H7 (cell line): ENCODE results near the gene RGS8. TPM values are rescaled to one million over a fixed set of nuclear protein-coding genes. Genes with fewer than 3 reads are reported as not detected.

Experiments used
- DNase-seq: peaks from one replicate; pipeline ENCODE4 v3.0.0; 2012
- H3K27me3 ChIP-seq: 2 replicates; pipeline ENCODE4 v1.6.0; 2011; ENCODE audit warnings: mild to moderate bottlenecking, low read length; ENCODE audit not compliant: control insufficient read depth, insufficient read depth
- H3K36me3 ChIP-seq: replicated peaks from 2 replicates; pipeline ENCODE4 v1.5.1; 2011; ENCODE audit warnings: low read length; ENCODE audit not compliant: control insufficient read depth, insufficient read depth
- H3K4me3 ChIP-seq: 2 replicates; pipeline ENCODE4 v1.5.1; 2011; ENCODE audit warnings: low read depth, mild to moderate bottlenecking, control low read depth, low read length, moderate library complexity; ENCODE audit not compliant: insufficient read depth
- total RNA-seq: library from RNA; depleted of rRNA; stranded (reverse); fragments of >200 nt; shearing (Covaris generic); gene quantifications from 2 replicates; pipeline ENCODE4 v1.2.3, GENCODE V29; 2014

The RGS8 gene
- total RNA-seq, 1 experiment from 2014 or later = 14.2 TPM

DNA sequence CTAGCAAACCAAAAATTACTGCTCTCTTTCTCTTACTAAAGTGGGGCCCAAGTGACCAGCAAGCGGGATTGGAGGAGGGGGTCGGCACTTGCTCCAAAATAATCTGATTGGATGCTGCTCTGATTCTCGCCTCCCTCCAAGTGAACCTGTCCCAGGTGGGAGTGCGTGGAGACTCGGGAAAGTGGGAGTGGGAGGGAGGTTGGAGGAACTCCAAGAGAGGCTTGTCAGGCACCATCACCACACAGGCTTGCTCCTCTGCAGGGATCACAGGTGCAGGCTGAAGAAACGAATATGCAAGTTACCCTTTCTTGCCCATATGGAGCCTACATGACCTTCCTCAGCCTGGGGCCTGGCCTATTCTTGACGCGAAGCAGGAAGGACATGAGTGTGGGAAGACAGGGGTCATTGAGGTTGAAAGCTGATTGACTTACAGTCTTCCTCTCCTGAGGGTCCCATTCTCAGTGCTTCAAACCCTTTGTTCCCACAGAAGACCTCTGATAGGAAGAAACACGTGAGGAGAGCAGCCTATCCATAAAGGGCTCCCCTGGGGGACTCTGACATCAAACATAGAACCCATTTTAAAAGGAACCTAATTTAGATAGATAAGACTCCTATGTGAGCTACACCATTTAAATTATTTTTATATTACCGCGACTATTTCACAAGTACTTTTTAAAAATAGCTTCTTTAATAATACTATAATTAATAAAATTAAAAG is 14.2 kb downstream of the RGS8 start:
- no peak for DNase-seq
- H3K4me3 ChIP-seq = no peak overlapping the region; the same call in 1 of the 2 replicates
- peaks cover 3% of the 10 kb centered on the region; the same call in 1 of the 2 replicates for H3K27me3 ChIP-seq
- no peaks in the 10 kb centered on the region for H3K36me3 ChIP-seq

DNA sequence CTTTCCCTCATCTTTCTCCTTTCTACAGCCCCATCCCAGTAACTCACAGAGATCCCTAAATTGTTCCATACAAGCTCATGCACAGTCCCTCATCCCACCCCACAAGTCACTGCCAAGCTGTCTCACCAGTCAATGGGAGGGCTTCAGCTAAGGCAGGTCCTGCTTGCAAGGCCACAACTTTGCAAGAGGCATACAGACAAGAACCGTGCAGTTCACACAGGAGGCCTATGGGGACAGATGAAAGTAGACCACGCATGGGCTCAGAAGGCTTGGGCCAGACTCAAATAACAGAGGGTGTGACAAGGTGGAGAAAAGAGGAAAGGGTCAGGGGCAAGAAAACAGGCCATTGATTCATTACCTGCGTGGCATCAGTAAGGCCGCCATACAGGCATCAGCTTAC is 15.1 kb downstream of the RGS8 start:
- DNase-seq = no peak
- Histone ChIP-seq H3K4me3 (no peak overlapping the region), H3K36me3 (no peaks in the 10 kb centered on the region), H3K27me3 (peaks cover 3% of the 10 kb centered on the region; the same call in 1 of the 2 replicates)

DNA sequence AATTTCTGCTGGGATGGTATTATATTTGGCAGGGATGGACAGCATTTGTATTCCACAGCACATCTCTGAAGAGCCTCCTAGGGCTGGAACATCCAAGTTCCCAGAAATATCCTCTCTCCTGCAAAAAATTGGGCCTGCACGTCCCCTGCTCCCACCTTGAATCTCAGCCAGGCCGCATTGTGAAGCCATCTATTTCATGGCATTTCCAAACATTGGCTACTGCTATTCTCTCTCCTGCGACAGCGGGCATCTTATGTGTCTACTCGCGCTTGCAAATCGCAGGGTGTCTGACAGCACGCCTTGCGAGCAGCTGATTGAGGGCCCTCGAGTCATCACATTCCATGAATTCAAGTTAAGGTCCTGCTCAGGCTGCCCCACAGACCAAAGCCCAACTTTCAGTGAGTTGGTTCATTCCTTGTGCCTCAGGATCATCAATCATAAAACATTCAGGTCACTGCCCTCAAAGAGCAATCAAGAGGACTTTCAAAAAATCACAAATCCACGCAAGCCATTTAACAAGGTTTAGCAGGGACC is 15.8 kb downstream of the RGS8 start:
- Histone ChIP-seq H3K4me3 (no peak overlapping the region), H3K27me3 (peaks cover 3% of the 10 kb centered on the region; the same call in 1 of the 2 replicates), H3K36me3 (no peaks in the 10 kb centered on the region)
- no peak for DNase-seq

DNA sequence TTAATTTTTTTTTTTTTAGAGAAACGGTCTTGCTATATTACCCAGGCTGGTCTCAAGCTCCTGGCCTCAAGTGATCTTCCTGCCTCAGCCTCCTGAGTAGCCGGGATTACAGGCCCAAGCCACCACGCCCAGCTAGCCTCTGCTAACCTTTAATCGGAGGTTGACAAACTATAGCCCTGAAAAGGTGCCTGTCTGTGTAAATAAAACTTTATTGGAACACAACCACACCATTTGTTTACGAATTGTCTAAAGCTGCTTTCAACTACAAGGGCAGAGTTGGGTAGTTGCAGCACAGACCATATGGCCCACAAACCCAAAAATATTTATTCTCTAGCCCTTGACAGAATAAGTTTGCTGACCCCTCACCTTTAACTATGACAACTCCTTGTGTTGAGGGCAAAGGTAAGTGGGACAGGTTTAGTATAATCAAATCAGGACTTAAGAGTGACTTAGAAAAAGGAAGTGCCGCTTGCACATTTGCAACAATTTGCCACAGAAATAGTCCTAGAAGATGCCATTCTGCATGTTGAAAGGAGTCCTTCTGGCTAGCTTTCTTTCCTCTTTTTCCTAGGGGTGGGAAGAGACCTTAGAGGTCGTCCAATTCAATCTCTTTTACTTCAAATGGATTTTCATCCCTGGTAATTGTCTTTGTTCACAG is 16.4 kb downstream of the RGS8 start:
- no peak for DNase-seq
- H3K4me3 ChIP-seq = no peak overlapping the region
- peaks cover 3% of the 10 kb centered on the region; the same call in 1 of the 2 replicates for H3K27me3 ChIP-seq
- H3K36me3 ChIP-seq = no peaks in the 10 kb centered on the region

DNA sequence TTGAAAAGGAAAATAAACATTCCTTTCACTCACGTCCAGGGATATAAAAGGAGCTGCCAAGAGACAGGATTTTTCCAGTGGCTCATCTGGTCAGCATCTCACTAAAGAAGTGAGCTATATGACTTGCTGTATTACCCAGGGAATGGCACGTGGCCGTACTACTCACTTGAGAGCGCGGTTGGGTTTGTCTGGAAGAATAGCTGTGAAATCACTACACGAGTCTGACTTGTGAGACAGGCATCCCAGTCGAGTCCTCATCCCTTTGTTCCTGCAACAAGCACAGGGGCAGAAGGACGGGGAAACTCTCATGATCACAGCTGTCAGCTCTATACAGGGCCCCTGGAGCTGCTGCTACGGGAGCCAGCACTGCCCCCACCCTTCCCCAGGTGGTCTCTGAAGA is 17.7 kb downstream of the RGS8 start:
- no peak for DNase-seq
- Histone ChIP-seq H3K27me3 (peaks cover 3% of the 10 kb centered on the region; the same call in 1 of the 2 replicates), H3K36me3 (no peaks in the 10 kb centered on the region), H3K4me3 (no peak overlapping the region)

DNA sequence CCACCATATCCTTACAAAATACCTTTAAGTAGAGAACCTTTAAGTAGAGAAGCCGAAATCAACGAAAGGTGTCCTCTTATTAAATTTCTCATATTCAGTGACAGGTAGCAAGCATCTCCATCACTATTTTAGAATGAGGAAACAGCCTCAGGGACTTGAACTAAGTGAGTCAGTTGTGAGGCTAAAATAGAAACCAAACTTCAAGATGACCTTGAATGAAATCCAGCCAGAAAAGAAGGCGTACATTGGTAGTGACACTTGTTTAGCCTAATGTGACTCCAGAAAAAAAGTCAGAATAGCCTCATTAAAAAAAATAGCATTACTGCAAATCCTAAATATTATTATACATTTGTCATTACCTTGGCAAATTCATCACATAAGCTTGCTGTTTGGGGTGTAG is 20.1 kb downstream of the RGS8 start:
- no peak for DNase-seq
- Histone ChIP-seq H3K36me3 (no peaks in the 10 kb centered on the region), H3K4me3 (no peak overlapping the region), H3K27me3 (peaks cover 3% of the 10 kb centered on the region; the same call in 1 of the 2 replicates)

DNA sequence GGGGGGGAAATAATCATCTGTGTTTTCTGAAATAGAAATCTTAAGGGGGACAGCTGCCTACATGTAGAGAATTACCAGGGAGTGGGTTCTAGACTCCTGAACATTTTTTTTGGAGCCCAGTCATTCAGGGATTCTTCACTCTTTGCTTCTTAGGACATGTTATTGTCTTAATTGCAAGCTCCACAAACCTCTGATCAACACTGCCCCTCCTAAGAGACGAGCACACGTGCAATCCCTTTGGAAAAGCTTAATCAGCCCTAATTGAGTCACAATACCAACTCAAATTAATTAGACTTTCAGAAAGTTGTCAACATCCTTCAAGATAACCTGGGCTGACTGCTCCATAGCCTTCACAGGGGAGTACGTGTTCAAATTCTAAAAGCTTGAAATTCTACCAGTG is 21.4 kb downstream of the RGS8 start:
- peaks cover 3% of the 10 kb centered on the region; the same call in 1 of the 2 replicates for H3K27me3 ChIP-seq
- H3K4me3 ChIP-seq = no peak overlapping the region
- no peaks in the 10 kb centered on the region for H3K36me3 ChIP-seq
- DNase-seq = no peak

DNA sequence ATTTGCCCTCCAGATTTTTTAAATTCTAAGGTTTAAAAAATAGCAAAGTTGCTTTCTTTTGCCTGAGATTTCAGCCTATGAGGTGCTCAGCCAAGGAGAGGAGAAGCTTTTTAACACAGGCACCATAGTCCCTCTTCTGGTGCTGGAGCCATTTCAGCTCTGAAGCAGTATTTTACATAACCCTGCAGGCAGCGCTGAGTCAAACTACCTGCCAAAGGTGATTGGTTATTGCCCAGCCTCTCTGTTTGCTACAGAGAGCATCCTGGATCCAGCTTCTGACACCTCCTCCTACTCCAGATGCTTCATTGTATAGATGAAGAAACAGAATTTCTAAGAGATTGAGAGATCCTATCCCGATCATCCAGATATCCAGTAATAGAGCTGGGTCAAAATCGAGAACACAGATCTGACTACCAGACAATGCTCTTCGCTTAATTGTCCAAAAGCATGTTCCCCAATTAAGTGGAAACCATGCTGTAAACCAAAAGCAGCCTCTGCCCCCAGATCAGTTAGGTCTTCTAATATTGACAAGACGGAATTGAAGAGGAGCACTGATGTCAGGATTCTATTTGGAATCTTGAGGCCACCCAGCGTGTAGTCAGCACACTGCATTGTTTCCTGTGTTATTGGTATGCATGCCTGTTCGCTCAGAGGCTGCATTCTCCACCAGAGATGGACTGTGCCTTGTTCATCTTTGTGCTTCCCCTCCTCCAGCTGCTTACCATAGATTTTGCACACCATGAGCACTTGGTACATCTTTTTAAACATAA is 22.1 kb downstream of the RGS8 start:
- Histone ChIP-seq H3K36me3 (no peaks in the 10 kb centered on the region), H3K27me3 (peaks cover 3% of the 10 kb centered on the region; the same call in 1 of the 2 replicates), H3K4me3 (no peak overlapping the region)
- peak; percentile 47 for DNase-seq

DNA sequence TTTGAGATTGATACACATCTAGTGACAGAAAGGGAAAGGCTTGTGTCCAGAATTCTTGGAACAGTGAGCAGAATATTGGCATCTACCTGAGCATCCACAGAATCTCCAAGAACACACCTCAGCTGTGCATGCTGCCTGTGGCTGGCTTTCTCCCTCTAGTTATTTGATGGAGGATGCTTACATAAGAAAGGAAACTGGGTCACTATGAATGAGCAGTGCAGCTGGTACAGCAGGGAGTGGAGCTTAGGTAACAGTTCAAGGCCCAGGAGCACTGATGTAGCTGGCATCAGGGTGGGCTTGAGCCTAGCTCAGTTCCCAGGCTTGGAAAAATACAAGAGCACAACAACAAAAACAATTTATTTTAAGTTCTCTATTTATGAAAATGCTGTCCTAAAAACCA is 26.3 kb downstream of the RGS8 start:
- no peaks in the 10 kb centered on the region for H3K36me3 ChIP-seq
- no peak overlapping the region for H3K4me3 ChIP-seq
- DNase-seq = peak; percentile 45
- no peaks in the 10 kb centered on the region; the same call in 1 of the 2 replicates for H3K27me3 ChIP-seq

DNA sequence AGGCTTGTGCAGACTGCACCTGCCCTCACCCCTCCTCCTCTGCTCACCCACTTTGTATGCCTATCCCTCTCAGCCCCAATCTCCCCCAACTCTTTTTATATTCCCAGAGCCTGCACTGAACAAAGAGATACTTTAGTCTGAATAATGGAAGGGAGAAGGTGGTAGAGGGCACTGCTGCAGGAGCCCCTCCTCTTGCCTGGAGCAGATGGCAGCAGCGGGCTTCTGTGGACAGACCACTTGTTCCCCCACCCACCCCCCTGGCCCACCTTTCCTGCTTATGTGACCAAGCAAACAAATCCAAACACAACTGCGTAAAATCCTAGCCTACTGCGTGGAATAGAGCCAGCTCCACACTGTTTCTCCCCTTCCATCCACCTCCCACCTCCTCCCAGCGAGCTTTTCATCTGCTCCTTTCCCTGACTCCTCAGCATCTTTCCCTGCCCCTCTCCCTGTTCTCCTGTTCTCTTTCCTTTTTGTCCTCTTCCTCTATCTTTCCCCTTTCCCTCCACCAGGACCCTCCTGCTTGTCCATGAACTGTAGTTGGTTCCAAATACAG is 27.5 kb downstream of the RGS8 start:
- H3K36me3 ChIP-seq = no peaks in the 10 kb centered on the region
- DNase-seq = no peak
- H3K27me3 ChIP-seq = no peaks in the 10 kb centered on the region; the same call in 1 of the 2 replicates
- no peak overlapping the region for H3K4me3 ChIP-seq

DNA sequence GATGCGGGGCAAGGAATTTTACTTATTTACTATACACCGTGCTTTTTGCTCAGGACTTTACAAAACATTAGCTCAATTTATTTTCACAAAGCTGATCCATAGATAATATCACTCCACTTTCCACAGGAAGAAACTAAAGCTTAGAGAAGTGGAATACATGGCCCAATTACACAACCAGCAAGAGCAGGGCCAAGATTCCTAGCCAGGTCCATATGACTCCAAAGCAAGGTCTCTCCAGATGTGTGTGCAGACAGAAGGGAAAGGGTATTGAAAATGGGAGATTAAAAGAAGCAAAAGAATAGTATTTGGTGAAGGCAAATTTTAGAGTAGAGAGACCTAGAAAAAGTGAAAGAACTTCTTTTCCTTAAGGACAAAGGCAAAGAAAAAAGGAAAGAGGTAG is 30.4 kb downstream of the RGS8 start:
- H3K27me3 ChIP-seq = no peaks in the 10 kb centered on the region; the same call in 1 of the 2 replicates
- DNase-seq = no peak
- no peaks in the 10 kb centered on the region for H3K36me3 ChIP-seq
- no peak overlapping the region for H3K4me3 ChIP-seq

DNA sequence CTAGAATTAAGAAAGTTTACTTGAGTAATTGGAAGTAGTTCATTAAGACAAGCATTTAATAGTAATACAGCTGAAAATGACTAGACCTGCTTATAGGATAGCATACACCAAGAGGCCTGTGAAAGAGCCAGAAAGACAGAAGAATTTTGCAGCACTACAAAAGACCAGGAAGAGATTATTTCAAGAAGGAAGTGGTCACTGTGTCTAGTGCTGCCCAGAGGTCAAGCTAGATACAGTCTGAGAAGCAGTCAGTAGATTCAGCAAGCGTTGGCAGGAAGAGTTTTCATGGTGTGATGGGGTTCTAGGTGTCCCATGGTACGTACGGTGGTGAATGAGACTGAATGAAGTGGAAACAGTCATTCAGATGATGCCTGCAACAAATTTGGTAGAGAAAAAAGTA is 31.5 kb downstream of the RGS8 start:
- H3K27me3 ChIP-seq = no peaks in the 10 kb centered on the region; the same call in 1 of the 2 replicates
- H3K36me3 ChIP-seq = no peaks in the 10 kb centered on the region
- no peak overlapping the region for H3K4me3 ChIP-seq
- no peak for DNase-seq

DNA sequence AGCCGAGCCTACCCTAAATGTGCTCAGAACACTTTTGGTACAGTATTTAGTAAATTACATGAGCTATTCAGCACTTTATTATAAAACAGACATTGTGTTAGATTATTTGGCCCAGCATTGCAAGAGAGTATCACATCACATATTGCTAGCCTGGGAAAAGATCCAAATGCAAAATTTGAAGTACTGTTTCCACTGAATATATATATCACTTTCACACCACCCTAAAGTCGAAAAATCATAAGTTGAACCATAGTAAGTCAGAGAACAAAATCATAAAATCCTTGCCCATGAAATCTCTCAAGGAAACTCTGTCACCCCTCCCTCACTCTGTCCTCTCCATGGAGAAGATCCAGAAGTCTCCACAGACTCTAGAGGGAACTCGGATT is 33.1 kb downstream of the RGS8 start:
- no peaks in the 10 kb centered on the region for H3K27me3 ChIP-seq
- no peaks in the 10 kb centered on the region for H3K36me3 ChIP-seq
- H3K4me3 ChIP-seq = no peak overlapping the region
- no peak for DNase-seq

DNA sequence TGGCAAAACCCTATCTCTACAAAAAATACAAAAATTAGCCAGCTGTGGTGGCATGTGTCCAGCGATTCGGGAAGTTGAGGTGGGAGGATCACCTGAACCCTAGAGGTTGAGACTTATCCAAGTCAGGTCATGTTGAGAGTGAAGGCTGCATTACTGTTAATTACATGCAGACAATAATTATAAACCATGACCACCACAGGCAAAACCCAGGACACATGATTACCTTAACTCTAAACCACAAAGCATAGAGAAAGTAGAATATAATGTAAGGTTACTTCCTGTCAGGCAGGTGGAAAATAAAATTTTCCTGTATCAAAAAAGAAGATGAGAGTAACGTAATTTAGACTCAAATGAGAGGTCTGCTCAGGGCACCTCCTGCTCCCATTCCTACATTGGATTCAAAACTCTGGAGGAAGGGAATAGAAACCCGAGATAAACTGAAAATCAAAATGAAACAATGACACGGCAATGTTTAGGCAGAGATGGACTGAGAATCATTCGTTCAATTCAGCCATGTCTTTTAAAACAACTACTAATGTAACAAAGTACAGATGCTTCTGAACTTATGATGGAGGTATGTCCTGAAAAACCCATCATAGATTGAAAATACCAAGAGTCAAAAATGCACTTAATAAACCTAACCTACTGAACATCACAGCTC is 33.6 kb downstream of the RGS8 start:
- Histone ChIP-seq H3K36me3 (no peaks in the 10 kb centered on the region), H3K4me3 (no peak overlapping the region), H3K27me3 (no peaks in the 10 kb centered on the region)
- no peak for DNase-seq
